HepG2 (cell line): Measurements from ENCODE around the gene ADGRB2. TPM values are rescaled to one million over a fixed set of nuclear protein-coding genes. Genes with fewer than 3 reads are reported as not detected.

Experiments used
- ATAC-seq: fragments of 200-7000 bp; cut with Tn5 transposase; 3 replicates; pipeline ENCODE4 v1.9.1; 2020; ENCODE audit warnings: mild to moderate bottlenecking, moderate library complexity
- BruUV-seq: library from RNA; stranded (reverse); fragments of 400-500 nt; replicated peaks from 2 replicates; lab custom pipeline; 2021; lab: Mats Ljungman, UMichigan
- CTCF ChIA-PET: fragments of 300-600 bp; formaldehyde crosslinking; extraction: SDS; loops from one replicate; lab custom pipeline; 2021; ENCODE audit warnings: low total read pairs, inconsistent platforms, low intra/inter-chr PET ratio; lab: Yijun Ruan, JAX
- POLR2A ChIA-PET: fragments of 350-600 bp; sonication (Branson Sonifier 250); formaldehyde crosslinking; loops from one replicate; lab custom pipeline; 2020; ENCODE audit warnings: antibody characterized with exemption, inconsistent platforms; lab: Yijun Ruan, JAX
- DNase-seq: peaks from one replicate; pipeline ENCODE4 v3.0.0-alpha.2; 2015; ENCODE audit warnings: low spot score
- FAIRE-seq: peaks from 3 replicates; lab custom pipeline; 2011; peaks lifted over from hg19 to GRCh38; lab: Jason Lieb, UNC
- H2AFZ ChIP-seq: one replicate; pipeline ENCODE4 v1.6.1; 2011; ENCODE audit warnings: low read length, inconsistent platforms
- H3K27ac ChIP-seq: fragments of 300-600 bp; 3 replicates; pipeline ENCODE4 v1.8.0; 2011; ENCODE audit warnings: mixed run types, mild to moderate bottlenecking, mixed read lengths, low read length, inconsistent platforms; ENCODE audit not compliant: insufficient read depth; ENCODE audit errors: extremely low read length
- H3K27me3 ChIP-seq, 2 experiments: fragments of 200-600 bp in 1 of 2; 2 replicates in 1 of 2; 3 replicates in 1 of 2; pipeline versions ENCODE4 v1.6.0 to v1.8.0; 2011; ENCODE audit warnings: low read length in 2 of 2, mild to moderate bottlenecking in 2 of 2, moderate library complexity in 2 of 2, inconsistent platforms in 1 of 2; ENCODE audit not compliant: insufficient read depth in 2 of 2, control insufficient read depth in 1 of 2
- H3K36me3 ChIP-seq, 2 experiments: fragments of 200-600 bp in 1 of 2; replicated peaks in 1 of 2; 2 replicates in 1 of 2; 3 replicates in 1 of 2; pipeline versions ENCODE4 v1.5.1 to v1.8.0; 2011; ENCODE audit warnings: low read length in 2 of 2, inconsistent platforms in 1 of 2; ENCODE audit not compliant: insufficient read depth in 2 of 2, control insufficient read depth in 1 of 2
- H3K4me1 ChIP-seq: 2 replicates; pipeline ENCODE4 v1.5.1; 2012; ENCODE audit warnings: low read length, inconsistent platforms; ENCODE audit not compliant: insufficient read depth
- H3K4me2 ChIP-seq: 2 replicates; pipeline ENCODE4 v1.6.0; 2011; ENCODE audit warnings: low read depth, low read length, inconsistent platforms
- H3K4me3 ChIP-seq, 3 experiments: fragments of 200-600 bp in 1 of 3; sonication (generic), shearing (Covaris generic) in 1 of 3; replicated peaks in 1 of 3; 2 replicates each; pipeline ENCODE4 v1.5.1; 2011 to 2016; ENCODE audit warnings: low read length in 3 of 3, inconsistent platforms in 2 of 3, low read depth in 2 of 3, mild to moderate bottlenecking in 2 of 3, control low read depth in 1 of 3, mixed read lengths in 1 of 3; ENCODE audit not compliant: insufficient read depth in 1 of 3
- H3K79me2 ChIP-seq: one replicate; pipeline ENCODE4 v1.6.1; 2011; ENCODE audit warnings: low read length, inconsistent platforms; ENCODE audit not compliant: insufficient read depth
- H3K9ac ChIP-seq: 2 replicates; pipeline ENCODE4 v1.6.0; 2011; ENCODE audit warnings: mild to moderate bottlenecking, low read depth, low read length, inconsistent platforms; ENCODE audit not compliant: insufficient read depth
- H3K9me3 ChIP-seq: 2 replicates; pipeline ENCODE4 v1.5.1; 2012; ENCODE audit warnings: mild to moderate bottlenecking, low read length
- H4K20me1 ChIP-seq: 2 replicates; pipeline ENCODE4 v1.6.0; 2011; ENCODE audit warnings: inconsistent platforms, mild to moderate bottlenecking, low read length, moderate library complexity; ENCODE audit not compliant: insufficient read depth
- ADNP ChIP-seq: sonication (generic); formaldehyde crosslinking; IDR thresholded peaks from 2 replicates; pipeline ENCODE4 v1.4.0; 2020; ENCODE audit warnings: missing genetic modification reagents
- CENPX ChIP-seq: sonication (generic); formaldehyde crosslinking; IDR thresholded peaks from 2 replicates; pipeline ENCODE4 v1.9.0; 2021; ENCODE audit warnings: mild to moderate bottlenecking, missing genetic modification reagents, moderate library complexity
- ERF ChIP-seq: IDR thresholded peaks from 2 replicates; pipeline ENCODE4 v1.6.1; 2018; ENCODE audit warnings: missing biosample characterization, missing genetic modification reagents
- KDM1A ChIP-seq: IDR thresholded peaks from 2 replicates; pipeline ENCODE4 v1.6.1; 2016; ENCODE audit warnings: missing compliant biosample characterization
- RBFOX2 ChIP-seq: fragments of 200-400 bp; formaldehyde crosslinking; IDR thresholded peaks from 2 replicates; pipeline ENCODE4 v1.6.1; 2017; ENCODE audit warnings: low read depth, mild to moderate bottlenecking, low read length
- SPEN ChIP-seq: sonication (generic); formaldehyde crosslinking; IDR thresholded peaks from 2 replicates; pipeline ENCODE4 v1.5.1; 2020; ENCODE audit warnings: low read depth, mild to moderate bottlenecking, missing genetic modification reagents
- SUZ12 ChIP-seq: fragments of 150-350 bp; IDR thresholded peaks from 2 replicates; pipeline ENCODE4 v1.6.1; 2014; ENCODE audit warnings: low read depth, low read length
- THAP9 ChIP-seq: sonication (generic); formaldehyde crosslinking; IDR thresholded peaks from 2 replicates; pipeline ENCODE4; 2020; ENCODE audit warnings: missing genetic modification reagents, mild to moderate bottlenecking, borderline replicate concordance
- ZFYVE20 ChIP-seq: sonication (generic); formaldehyde crosslinking; IDR thresholded peaks from 2 replicates; pipeline ENCODE4 v1.8.0; 2023; ENCODE audit warnings: low read depth, mild to moderate bottlenecking, moderate library complexity, missing genetic modification reagents, borderline replicate concordance
- ZNF276 ChIP-seq: sonication (generic); formaldehyde crosslinking; IDR thresholded peaks from 2 replicates; pipeline ENCODE4 v1.4.0; 2020; ENCODE audit warnings: mild to moderate bottlenecking, low read depth, missing genetic modification reagents
- ZNF563 ChIP-seq: sonication (generic); formaldehyde crosslinking; IDR thresholded peaks from 2 replicates; pipeline ENCODE4 v1.8.0; 2022; ENCODE audit warnings: mild to moderate bottlenecking, moderate library complexity, missing genetic modification reagents
- ZNF629 ChIP-seq: sonication (generic); formaldehyde crosslinking; conservative IDR thresholded peaks from 2 replicates; pipeline ENCODE4 v1.5.0; 2020; ENCODE audit warnings: missing genetic modification reagents
- ZNF670 ChIP-seq: sonication (generic); formaldehyde crosslinking; IDR thresholded peaks from 2 replicates; pipeline ENCODE4 v1.8.0; 2022; ENCODE audit warnings: mild to moderate bottlenecking, missing genetic modification reagents, borderline replicate concordance
- ZNF773 ChIP-seq: sonication (generic); formaldehyde crosslinking; IDR thresholded peaks from 2 replicates; pipeline ENCODE4 v1.4.0; 2020; ENCODE audit warnings: missing genetic modification reagents, borderline replicate concordance
- ZNF800 ChIP-seq: sonication (generic); formaldehyde crosslinking; IDR thresholded peaks from 2 replicates; pipeline ENCODE4 v1.4.0; 2020; ENCODE audit warnings: missing genetic modification reagents
- ZSCAN29 ChIP-seq: sonication (generic); formaldehyde crosslinking; conservative IDR thresholded peaks from 2 replicates; pipeline ENCODE4 v1.4.0; 2020; ENCODE audit warnings: mild to moderate bottlenecking, missing genetic modification reagents
- WGBS: methylation state at CpG from one replicate; pipeline ENCODE4 v1.1.6; 2017; ENCODE audit warnings: low lambda C conversion rate; 5-methylcytosine and 5-hydroxymethylcytosine counted together
- in situ Hi-C: cut with HindIII; loops from 2 replicates; pipeline ENCODE4 v1.10.0; 2017; ENCODE audit warnings: low pct_unique_long_range_greater_than_20kb; ENCODE audit not compliant: extremely low pct_ligation_motif_present
- intact Hi-C: fragments of 100-400 bp; cut with micrococcal nuclease; formaldehyde crosslinking; loops from one replicate; pipeline ENCODE4 v1.10.0; 2022; ENCODE audit not compliant: unreplicated experiment
- polyA plus RNA-seq, 8 experiments: library from polyadenylated mRNA; depleted of rRNA in 3 of 8; stranded (reverse) in 7 of 8; unstranded in 1 of 8; fragments of >200 nt; fragmentation: Illumina TruSeq in 4 of 8; extraction: Trizol in 4 of 8; gene quantifications; 2 replicates each; pipeline versions ENCODE4 v1.2.1 to v1.2.3, GENCODE V29; 2011 to 2016; ENCODE audit warnings: low read depth in 4 of 8, missing spikeins in 1 of 8, mixed read lengths in 1 of 8; ENCODE audit not compliant: insufficient read depth in 1 of 8
- total RNA-seq, 5 experiments: library from RNA; depleted of rRNA; stranded (reverse); fragments of >200 nt; fragmentation: Illumina TruSeq; extraction: Trizol; gene quantifications; 2 replicates each; pipeline ENCODE4 v1.2.3, GENCODE V29; 2016; ENCODE audit warnings: low read depth in 1 of 5

Gene ADGRB2
- total and polyA plus RNA-seq, 2 of the 13 experiments (the other 11 are each of a cell fraction or from before 2014, with no cell fraction given): 0.03 to 0.09 TPM

GRCh38 chr1:31704271-31705079 is 59.7 kb downstream of the ADGRB2 start:
- Histone ChIP-seq H3K27me3 (peaks cover 2 to 18% of the 10 kb centered on the region in 2 experiments; a peak in 3 of 5 replicates), H3K4me1 (peaks cover 76% of the 10 kb centered on the region), H4K20me1 (no peaks in the 10 kb centered on the region), H3K9me3 (no peaks in the 10 kb centered on the region), H3K4me2 (peak overlapping the region; percentile 96), H3K9ac (peak overlapping the region; percentile 59), H3K36me3 (no peaks in the 10 kb centered on the region), H2AFZ (peak overlapping the region; percentile 58), H3K27ac (peak overlapping the region; percentile 57), H3K4me3 (peak overlapping the region; percentile 54 to 69 (median 59)), H3K79me2 (no peaks in the 10 kb centered on the region)
- POLR2A ChIA-PET: interaction anchor here (1.0 to 2.9 kb wide), 14 partner anchors 8 to 309 kb away, joined by 3 to 73 read pairs (median 4); partner anchors contain the start of genes KHDRBS1 and PEF1
- no TSS peak for BruUV-seq
- CTCF ChIA-PET: interaction anchor here (1.9 kb wide), 1 partner anchor 41 kb away, joined by 22 read pairs; no protein-coding TSS in a partner anchor
- intact Hi-C loops (loop anchor here (1.0 kb wide), 1 partner anchor 40 kb away; no protein-coding TSS in a partner anchor), in situ Hi-C loops (loop anchor here (5.0 kb wide), 1 partner anchor 37 kb away; no protein-coding TSS in a partner anchor)
- ATAC-seq (peak; percentile 36), FAIRE-seq (peak; percentile 86), DNase-seq (peak; percentile 73)
- WGBS: under 1% methylated on average over 14 of the region's 19 CpGs
- TF ChIP-seq ZNF629 (CRISPR knock-in tag): peak; percentile 98
- TF ChIP-seq SPEN (CRISPR knock-in tag): 0 out of 2 replicates have a peak, but pooled peaks have one; percentile 22
- TF ChIP-seq CENPX: no peak
- peak; percentile 36; the same call in 1 of the 2 replicates for TF ChIP-seq ADNP
- TF ChIP-seq ZNF670 (CRISPR knock-in tag): peak; percentile 34; the same call in 1 of the 2 replicates
- TF ChIP-seq ZNF773 (CRISPR knock-in tag): no peak
- no peak for TF ChIP-seq ZFYVE20
- 0 out of 2 replicates have a peak, but pooled peaks have one; percentile 66 for TF ChIP-seq ZSCAN29 (CRISPR knock-in tag)
- TF ChIP-seq THAP9 (CRISPR knock-in tag): no peak
- no peak for TF ChIP-seq ZNF563 (CRISPR knock-in tag)
- peak; percentile 91 for TF ChIP-seq KDM1A (CRISPR knock-in tag)
- TF ChIP-seq ZNF276 (CRISPR knock-in tag): 0 out of 2 replicates have a peak, but pooled peaks have one; percentile 38
- no peak for TF ChIP-seq ERF (CRISPR knock-in tag)
- TF ChIP-seq SUZ12: no peak
- 0 out of 2 replicates have a peak, but pooled peaks have one; percentile 64 for TF ChIP-seq ZNF800
- TF ChIP-seq RBFOX2: no peak
